GM18951 (cell line): ENCODE data around the gene ZNF768.

Experiments used
- POLR2A ChIP-seq: IDR thresholded peaks from 4 replicates; pipeline ENCODE4 v1.6.1; 2011; ENCODE audit warnings: mild to moderate bottlenecking; ENCODE audit not compliant: insufficient read length, insufficient read depth; ENCODE audit errors: extremely low read depth
- in situ Hi-C: fragments of 300-500 bp; cut with MboI; formaldehyde crosslinking; loops from one replicate; pipeline ENCODE4 v1.12.0; 2022; ENCODE audit warnings: low sequenced_read_pairs, mixed read lengths, inconsistent platforms; ENCODE audit not compliant: unreplicated experiment

The ZNF768 gene

GRCh38 chr16:30521873-30522641, 4.3 kb downstream of the ZNF768 start:
- no peak for TF ChIP-seq POLR2A
- in situ Hi-C loops, result no loop called here

- no peak for TF ChIP-seq POLR2A
- in situ Hi-C loops, result no loop called here
These were observed 4.9 kb downstream of the ZNF768 start for GRCh38 chr16:30521476-30521872.

- in situ Hi-C loops, result no loop called here
- no peak for TF ChIP-seq POLR2A
These were observed 7.0 kb downstream of the ZNF768 start for GRCh38 chr16:30519120-30520049.

DNA sequence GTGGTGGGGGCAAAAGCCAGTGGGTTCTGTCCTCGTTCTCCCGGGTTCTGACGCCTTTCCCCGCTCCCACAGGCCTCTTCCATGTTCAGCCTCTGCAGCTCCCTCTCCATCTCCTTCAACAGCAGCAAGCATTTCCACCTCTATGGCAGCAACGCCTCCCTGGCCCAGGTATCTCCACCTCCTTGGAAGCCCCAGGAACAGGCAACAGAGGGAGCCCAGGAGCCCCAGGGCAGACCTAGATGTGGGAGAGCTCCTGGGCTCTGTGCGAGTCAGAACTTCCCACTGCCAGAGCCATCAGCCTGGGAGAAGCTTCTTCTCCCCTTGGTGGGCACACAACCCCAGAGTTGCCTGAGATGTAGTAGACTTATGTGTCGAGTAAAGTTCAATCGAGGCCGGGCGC, 7.8 kb downstream of the ZNF768 start:
- no peak for TF ChIP-seq POLR2A
- in situ Hi-C loops, result no loop called here

GRCh38 chr16:30515275-30515674, 11.1 kb downstream of the ZNF768 start:
- TF ChIP-seq POLR2A, result no peak
- in situ Hi-C loops, result no loop called here

- in situ Hi-C loops, result no loop called here
These were observed 14.9 kb downstream of the ZNF768 start for GRCh38 chr16:30511509-30511908.

DNA sequence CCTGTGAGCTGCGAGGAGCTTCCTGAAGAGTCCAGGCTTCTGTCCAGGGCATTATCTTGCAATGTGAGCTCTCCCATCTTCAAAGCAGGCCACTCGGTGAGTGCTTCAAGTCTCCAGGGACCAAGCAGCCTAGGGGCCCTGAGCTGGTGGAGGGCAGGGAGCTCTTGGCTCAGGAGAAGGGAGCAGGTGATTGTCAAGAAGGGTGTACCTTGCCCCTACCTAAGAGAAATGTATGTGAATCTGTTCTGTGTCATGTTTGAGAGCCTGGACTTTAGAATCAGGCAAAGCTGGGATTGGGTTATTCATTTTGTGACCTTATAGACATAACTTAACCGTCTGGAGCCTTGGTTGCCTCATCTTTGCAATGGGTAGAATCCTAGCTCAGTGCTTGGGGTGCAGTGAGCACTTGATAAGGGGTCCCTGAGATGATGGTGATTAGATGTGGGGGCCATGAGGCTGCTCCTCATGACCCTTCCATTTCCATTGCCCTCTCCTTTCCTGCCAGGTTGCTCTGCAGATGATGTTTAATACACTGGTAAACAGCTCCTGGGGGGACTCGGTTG, 15.9 kb downstream of the ZNF768 start:
- in situ Hi-C loops, result no loop called here
- TF ChIP-seq POLR2A, result no peak

More at GRCh38 chr16:30511509-30511908, 14.9 kb downstream of the ZNF768 start:
- no peak for TF ChIP-seq POLR2A

- TF ChIP-seq POLR2A, result no peak
- in situ Hi-C loops, result no loop called here
These were observed 17.1 kb downstream of the ZNF768 start for GRCh38 chr16:30509081-30509765.

DNA sequence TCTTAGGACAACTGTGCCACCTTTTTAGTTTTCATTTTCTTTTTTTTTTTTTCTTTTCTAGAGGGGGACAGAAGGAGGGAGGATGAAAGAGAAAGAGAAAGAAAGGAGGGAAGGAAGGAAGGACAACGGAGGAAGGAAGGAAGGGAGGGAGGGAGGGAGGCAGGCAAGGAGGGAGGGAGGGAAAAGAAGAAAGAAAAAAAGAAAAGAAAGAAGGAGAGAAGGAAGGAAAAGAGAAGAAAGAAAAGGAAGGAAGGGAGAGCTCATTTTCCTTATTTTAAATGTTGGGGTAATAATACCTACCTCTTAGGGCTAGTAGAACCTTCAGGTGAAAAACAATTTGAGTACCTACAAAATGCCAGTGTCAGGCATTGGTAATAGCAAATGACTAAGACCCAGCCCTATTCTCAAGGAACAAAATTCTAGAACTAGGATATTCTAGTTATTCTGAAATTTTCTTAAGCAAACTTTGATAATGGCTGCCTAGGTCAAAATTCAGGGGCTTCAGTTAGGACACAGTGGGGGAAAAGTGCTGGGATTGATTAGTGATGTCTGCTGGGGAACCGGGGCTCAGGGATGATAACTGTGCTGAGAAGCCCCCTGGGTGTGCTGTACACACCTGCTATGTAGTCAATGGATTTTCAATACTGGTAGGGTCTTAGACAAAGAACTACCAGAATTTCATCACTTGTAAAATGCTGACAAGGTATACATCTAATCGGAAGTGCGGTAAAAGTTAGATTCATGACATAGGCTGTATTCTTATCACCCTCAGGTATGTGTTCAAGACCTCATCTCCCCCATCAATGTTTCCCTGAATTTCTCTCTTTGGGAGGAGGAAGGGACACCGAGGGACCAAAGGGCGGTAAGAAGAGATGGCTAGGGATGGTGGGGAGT, 22.7 kb downstream of the ZNF768 start:
- TF ChIP-seq POLR2A, result no peak
- in situ Hi-C loops, result no loop called here

- in situ Hi-C loops, result no loop called here
- TF ChIP-seq POLR2A, result no peak
These were observed 27.1 kb downstream of the ZNF768 start for GRCh38 chr16:30499284-30499683.

GRCh38 chr16:30494709-30495108, 31.7 kb downstream of the ZNF768 start:
- TF ChIP-seq POLR2A, result no peak
- in situ Hi-C loops, result no loop called here

DNA sequence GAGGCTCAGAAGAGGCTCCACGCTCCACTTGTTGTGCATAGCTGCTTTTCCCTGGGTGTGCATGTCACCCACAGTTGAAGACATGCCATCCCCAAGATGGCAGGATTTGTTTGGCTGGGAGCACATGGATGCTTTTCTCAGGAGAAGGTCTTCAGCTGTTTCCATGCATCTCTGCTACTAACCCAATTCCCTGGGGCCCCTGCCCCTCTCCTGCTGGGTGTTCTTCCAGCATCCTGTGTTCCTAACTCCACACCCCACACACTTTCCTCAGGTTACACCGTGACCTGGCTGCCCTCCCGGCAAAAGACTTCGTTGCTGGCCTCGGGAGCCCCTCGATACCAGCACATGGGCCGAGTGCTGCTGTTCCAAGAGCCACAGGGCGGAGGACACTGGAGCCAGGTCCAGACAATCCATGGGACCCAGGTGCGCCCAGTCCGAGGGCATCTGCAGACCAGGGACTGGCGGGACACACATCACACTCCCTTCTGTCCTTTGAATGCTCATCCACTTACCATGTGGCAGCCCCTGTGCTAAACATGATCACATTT, 32.4 kb downstream of the ZNF768 start:
- TF ChIP-seq POLR2A, result no peak

DNA sequence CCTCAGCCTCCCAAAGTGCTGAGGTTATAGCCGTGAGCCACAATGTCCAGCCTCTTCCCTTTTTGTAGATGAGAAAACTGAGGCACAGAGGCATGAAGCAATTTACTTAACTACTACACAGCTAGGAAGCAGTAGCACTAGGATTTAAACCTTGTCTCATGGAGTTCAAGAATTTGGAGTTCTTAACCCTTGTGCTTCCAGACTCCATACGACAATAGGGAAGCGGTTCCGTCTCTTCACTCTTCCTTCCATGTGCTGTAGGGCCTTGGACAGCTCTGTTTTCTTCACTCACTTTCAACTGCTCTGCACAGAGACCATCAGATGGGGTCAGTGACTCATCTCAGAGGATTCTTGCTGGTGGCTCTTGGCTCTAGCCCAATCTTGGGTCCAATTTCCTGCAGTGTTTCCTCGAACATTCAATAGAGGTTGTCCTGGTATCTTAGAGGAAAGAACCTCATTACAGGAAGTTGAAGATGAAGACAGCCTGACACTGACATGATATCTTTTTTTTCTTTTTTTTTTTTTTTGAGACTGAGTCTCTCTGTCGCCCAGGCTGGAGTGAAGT, 34.5 kb downstream of the ZNF768 start:
- in situ Hi-C loops, result no loop called here
- TF ChIP-seq POLR2A, result no peak

More for the DNA sequence above, 32.4 kb downstream of the ZNF768 start:
- in situ Hi-C loops, result no loop called here
